GM19395 (cell line): ENCODE data around the gene RALGAPA1.
"Not testable (repeated sequence)": the region's sequence is repeated elsewhere in the genome, so short reads cannot be mapped to it uniquely, and the experiment has no call there.

ENCODE experiments used
- ATAC-seq: cut with Tn5 transposase; IDR thresholded peaks from one replicate; pipeline ENCODE4 v1.9.1; 2021; ENCODE audit warnings: mild to moderate bottlenecking, moderate library complexity; ENCODE audit not compliant: unreplicated experiment

The RALGAPA1 gene

GRCh38 chr14:35632676-35633075 lies 176.4 kb downstream of the RALGAPA1 start:
- no peak for ATAC-seq

DNA sequence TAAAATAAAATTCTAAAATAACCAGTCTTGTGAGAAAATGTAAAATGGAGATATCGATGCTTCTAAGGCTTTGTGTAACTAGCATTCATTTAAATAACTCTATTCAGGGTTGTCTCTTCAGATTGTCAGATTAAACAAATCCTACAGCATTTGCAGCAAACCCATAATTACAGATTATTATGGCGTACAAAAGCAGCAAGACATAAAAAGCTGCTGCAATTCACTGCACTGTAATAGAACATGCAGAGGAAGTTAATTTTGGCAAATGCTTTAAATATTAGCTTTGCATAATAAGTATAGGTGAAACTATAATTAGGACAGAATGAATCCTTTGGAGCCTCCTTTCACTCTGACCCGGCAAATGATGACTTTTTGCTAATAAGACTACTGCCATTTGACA lies 176.8 kb downstream of the RALGAPA1 start:
- ATAC-seq: no peak

DNA sequence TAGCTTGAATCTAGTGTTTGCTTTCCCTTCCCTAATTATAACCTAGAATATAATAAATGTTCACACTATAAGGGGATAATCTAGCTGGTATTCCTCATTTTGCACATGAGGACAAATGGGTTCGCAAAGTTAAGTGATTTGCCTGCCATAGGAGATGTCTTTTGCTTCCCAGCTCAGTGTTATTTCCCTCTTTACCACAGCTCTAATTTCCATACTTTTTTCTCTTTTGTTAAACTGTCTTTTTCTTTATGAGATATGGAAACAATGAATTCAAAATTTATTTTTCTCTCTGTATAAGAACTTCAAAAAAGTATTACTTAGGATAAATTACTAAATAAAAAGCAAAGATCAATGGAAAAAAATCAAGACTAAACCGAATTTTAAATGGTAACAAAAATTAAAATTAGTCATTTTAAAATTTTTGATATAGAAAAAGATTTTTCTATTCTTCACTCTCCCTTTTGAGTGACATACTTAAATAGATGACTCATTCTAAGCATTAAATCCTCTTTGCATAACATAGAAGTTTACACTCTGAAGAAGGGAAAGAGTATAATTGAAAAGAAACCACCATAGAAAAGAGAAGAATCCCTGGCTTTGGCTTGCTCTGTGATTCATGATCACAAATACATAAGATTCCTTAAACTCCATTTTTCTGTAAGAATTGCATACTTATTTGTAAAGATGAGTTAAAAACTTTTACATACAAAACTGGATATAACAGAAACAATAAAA lies 177.9 kb downstream of the RALGAPA1 start:
- no peak for ATAC-seq

GRCh38 chr14:35628989-35629388 lies 180.1 kb downstream of the RALGAPA1 start:
- no peak for ATAC-seq

DNA sequence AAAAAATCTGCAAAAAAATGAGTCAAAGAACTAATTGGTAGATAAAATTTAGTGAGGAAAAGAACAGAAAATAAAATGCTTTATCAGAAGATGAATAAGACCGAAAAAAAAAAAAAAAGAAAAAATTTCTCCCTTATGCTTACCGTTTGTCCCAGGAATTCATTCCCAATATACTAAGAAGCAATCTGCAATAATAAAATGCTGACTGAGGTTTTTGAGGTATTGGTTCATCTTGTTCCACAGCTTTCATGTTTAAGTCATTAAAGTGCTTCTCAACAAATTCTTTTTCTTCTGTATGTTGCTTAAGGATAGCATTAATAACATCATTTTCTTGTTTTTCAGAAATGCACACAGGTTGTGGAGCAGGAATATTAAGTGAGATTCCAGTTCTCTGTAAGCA lies 182.1 kb downstream of the RALGAPA1 start:
- not testable (repeated sequence) for ATAC-seq

DNA sequence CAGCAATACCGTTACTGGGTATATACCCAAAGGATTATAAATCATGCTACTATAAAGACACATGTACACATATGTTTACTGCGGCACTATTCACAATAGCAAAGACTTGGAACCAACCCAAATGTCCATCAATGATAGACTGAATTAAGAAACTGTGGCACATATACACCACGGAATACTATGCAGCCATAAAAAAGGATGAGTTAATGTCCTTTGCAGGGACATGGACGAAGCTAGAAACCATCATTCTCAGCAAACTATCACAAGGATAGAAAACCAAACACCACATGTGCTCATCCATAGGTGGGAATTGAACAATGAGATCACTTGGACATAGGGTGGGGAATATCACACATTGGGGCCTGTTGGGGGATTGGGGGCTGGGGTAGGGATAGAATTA lies 187.1 kb downstream of the RALGAPA1 start:
- not testable (repeated sequence) for ATAC-seq

- not testable (repeated sequence) for ATAC-seq
Observed at GRCh38 chr14:35619998-35620397, 189.1 kb downstream of the RALGAPA1 start.

DNA sequence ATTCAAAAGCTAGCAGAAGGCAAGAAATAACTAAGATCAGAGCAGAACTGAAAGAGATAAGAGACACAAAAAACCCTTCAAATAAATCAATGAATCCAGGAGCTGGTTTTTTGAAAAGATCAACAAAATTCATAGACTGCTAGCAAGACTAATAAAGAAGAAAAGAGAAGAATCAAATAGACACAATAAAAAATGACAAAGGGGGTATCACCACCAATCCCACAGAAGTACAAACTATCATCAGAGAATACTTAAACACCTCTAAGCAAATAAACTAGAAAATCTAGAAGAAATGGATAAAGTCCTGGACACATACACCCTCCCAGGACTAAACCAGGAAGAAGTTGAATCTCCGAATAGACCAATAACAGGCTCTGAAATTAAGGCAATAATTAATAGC lies 189.6 kb downstream of the RALGAPA1 start:
- ATAC-seq: not testable (repeated sequence)

- no peak for ATAC-seq
Observed at GRCh38 chr14:35617500-35617899, 191.6 kb downstream of the RALGAPA1 start.

- ATAC-seq: no peak
Observed at GRCh38 chr14:35607380-35607779, 201.7 kb downstream of the RALGAPA1 start.

- no peak for ATAC-seq
Observed at GRCh38 chr14:35600253-35600652, 208.8 kb downstream of the RALGAPA1 start.

GRCh38 chr14:35594616-35595015 lies 214.5 kb downstream of the RALGAPA1 start:
- ATAC-seq: no peak

DNA sequence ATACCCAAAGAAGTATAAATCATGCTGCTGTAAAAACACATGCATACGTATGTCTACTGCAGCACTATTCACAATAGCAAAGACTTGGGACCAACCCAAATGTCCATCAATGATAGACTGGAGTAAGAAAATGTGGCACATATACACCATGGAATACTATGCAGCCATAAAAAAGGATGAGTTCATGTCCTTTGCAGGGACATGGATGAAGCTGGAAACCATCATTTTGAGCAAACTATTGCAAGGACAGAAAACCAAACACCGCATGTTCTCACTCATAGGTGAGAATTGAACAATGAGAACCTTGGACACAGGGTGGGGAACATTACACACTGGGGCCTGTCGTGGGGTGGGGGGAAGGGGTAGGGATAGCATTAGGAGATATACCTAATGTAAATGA lies 221.7 kb downstream of the RALGAPA1 start:
- ATAC-seq: not testable (repeated sequence)

- no peak for ATAC-seq
Observed at GRCh38 chr14:35578639-35579038, 230.5 kb downstream of the RALGAPA1 start.

GRCh38 chr14:35578135-35578534 lies 231.0 kb downstream of the RALGAPA1 start:
- no peak for ATAC-seq

- no peak for ATAC-seq
Observed at GRCh38 chr14:35576856-35577255, 232.2 kb downstream of the RALGAPA1 start.

GRCh38 chr14:35576260-35576659 lies 232.8 kb downstream of the RALGAPA1 start:
- no peak for ATAC-seq

DNA sequence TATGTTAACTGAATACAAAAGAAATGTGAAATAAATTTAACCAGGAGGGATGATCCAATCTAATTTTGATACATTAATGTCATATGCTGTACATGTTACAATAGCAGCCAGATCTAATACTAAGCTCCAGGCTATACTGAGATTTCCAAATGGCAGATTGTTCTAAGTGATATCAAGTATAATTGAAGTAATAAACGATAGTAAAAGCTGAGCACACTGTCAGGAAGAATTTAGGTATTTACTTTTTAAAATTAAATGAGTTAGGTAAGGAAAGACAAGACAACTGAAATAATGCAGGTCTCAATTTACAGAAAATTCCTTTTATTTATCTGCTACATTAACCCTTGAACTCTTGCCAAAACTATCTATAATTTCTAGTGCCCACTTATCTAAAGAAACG lies 235.2 kb downstream of the RALGAPA1 start:
- ATAC-seq: no peak

GRCh38 chr14:35571598-35571997 lies 237.5 kb downstream of the RALGAPA1 start:
- no peak for ATAC-seq

DNA sequence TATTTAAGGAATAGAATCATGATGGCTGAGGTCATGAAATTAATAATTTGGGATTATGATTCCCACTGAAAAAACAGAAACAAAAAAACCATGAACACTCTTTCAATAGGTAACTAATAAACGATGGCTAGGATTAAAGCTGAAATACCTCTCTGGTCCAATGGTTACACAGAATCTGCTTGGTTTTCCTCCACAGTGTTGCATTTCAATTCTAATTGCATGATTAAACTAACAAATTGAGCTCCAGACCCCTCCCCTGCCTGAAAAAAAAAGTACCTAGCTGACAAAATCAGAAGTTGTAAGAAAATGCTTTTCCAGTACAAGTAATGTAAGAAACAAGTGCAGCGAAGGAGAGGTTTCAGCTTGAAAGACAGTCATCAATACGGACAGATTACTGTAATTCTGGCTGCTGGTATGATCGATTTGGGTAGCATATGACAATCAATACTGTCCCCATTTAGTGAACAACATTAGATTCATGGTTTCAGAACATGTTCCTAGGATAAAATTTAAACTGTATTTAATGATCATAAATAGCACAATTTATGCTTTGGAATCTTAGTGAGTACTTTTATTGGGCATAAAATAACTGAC lies 243.1 kb downstream of the RALGAPA1 start:
- ATAC-seq: no peak

DNA sequence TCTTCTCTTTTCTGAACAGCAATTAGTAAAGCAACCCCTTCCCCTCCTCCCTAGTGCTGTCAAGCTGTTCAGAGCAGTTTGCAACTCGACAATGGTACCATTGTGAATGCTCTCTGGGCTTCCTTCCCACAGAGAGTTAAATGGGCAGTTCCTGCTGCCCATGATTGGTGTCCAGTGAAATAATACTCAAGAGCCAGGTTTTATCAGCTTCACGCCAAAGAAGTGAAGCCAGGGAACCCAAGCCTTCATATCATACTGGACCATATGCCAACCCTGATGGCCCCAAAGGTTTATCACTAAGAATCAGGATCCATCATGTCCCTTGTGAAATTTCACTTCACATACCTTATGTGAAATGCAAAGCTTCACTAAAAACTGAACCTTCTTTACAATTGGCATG lies 250.4 kb downstream of the RALGAPA1 start:
- no peak for ATAC-seq

- ATAC-seq: no peak
Observed at GRCh38 chr14:35557221-35557747, 251.8 kb downstream of the RALGAPA1 start.
